Colonic mucosa (tissue), 4 donors: ENCODE measurements around the gene KCNN1. TPM values are rescaled to one million over a fixed set of nuclear protein-coding genes. Genes with fewer than 3 reads are reported as not detected.

Source experiments
- DNase-seq: peaks from one replicate; pipeline ENCODE4 v3.0.0-alpha.2; 2020
- H3K27ac ChIP-seq: fragments of 200-600 bp; one replicate; pipeline ENCODE4 v1.8.0; 2021
- H3K27me3 ChIP-seq: fragments of 200-600 bp; one replicate; pipeline ENCODE4 v1.8.0; 2021
- H3K36me3 ChIP-seq: fragments of 200-600 bp; one replicate; pipeline ENCODE4 v1.8.0; 2021
- H3K4me1 ChIP-seq: fragments of 200-600 bp; one replicate; pipeline ENCODE4 v1.8.0; 2021; ENCODE audit warnings: mild to moderate bottlenecking
- H3K4me3 ChIP-seq: fragments of 200-600 bp; one replicate; pipeline ENCODE4 v1.8.0; 2021
- H3K9ac ChIP-seq, 2 donors: one replicate each; pipeline ENCODE4 v1.7.0; 2013; ENCODE audit warnings: control low read depth in 2 of 2, low read depth in 2 of 2, low read length in 2 of 2
- H3K9me3 ChIP-seq: fragments of 200-600 bp; one replicate; pipeline ENCODE4 v1.8.0; 2021
- CTCF ChIP-seq: fragments of 200-600 bp; IDR thresholded peaks from one replicate; pipeline ENCODE4 v1.8.0; 2022; ENCODE audit warnings: antibody characterized with exemption, mild to moderate bottlenecking
- intact Hi-C: fragments of 100-400 bp; cut with DNase I; formaldehyde crosslinking; loops from one replicate; pipeline ENCODE4 v1.14.1; 2022
- total RNA-seq, 2 donors: library from RNA; stranded (reverse); fragmentation: NEBNext Ultra II Directional in 1 of 2; extraction: Animal tissue kit (Norgen Biotek cat#: 25700) in 1 of 2; gene quantifications; one replicate each; pipeline ENCODE4 v1.2.1, GENCODE V29; 2021
- donor health status: healthy.
- donor health status: DM: no; HTN: no; CAD: no.
- donor health status: DM: no; HTN: no; CAD: no.

The KCNN1 gene
- total RNA-seq, 2 donors from 2014 or later = not detected

DNA sequence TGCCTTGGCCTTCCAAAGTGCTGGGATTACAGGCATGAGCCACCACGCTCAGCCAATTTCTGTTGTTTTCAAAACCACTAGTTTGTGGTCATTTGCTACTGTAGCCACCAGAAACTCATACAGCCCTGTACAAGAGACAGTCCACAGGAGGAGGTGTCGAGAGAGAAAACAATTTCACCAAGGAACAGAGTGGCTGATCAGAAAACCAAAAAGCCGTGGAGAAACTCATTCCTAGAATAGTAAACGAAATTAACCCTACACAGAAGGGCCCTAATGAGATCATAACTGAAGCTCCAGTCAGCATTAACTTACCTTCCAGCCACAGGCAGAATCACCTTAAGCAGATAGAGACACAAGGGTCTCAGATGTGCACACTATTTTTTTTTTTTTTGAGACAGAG is 37.9 kb upstream of the KCNN1 start:
- no peak overlapping the region for H3K27ac ChIP-seq
- H3K36me3 ChIP-seq = no peaks in the 10 kb centered on the region
- no peak overlapping the region for H3K9ac ChIP-seq
- intact Hi-C loops = no loop called here
- TF ChIP-seq CTCF = no peak
- H3K9me3 ChIP-seq = no peaks in the 10 kb centered on the region
- no peak for DNase-seq
- H3K4me1 ChIP-seq = peaks cover 7% of the 10 kb centered on the region
- H3K27me3 ChIP-seq = no peaks in the 10 kb centered on the region
- no peak overlapping the region for H3K4me3 ChIP-seq

- H3K4me3 ChIP-seq = no peak overlapping the region
- intact Hi-C loops = loop anchor here (2.0 kb wide), 1 partner anchor 69 kb away; no protein-coding TSS in a partner anchor
- DNase-seq = no peak
- H3K27ac ChIP-seq = no peak overlapping the region
- no peaks in the 10 kb centered on the region for H3K36me3 ChIP-seq
- peaks cover 9% of the 10 kb centered on the region for H3K4me1 ChIP-seq
- no peaks in the 10 kb centered on the region for H3K9me3 ChIP-seq
- no peak for TF ChIP-seq CTCF
- peak overlapping the region in 1 of 2 donors; percentile 67 for H3K9ac ChIP-seq
- no peaks in the 10 kb centered on the region for H3K27me3 ChIP-seq
Measured at GRCh38 chr19:17931532-17932191, 35.2 kb upstream of the KCNN1 start.

- DNase-seq = peak; percentile 93
- intact Hi-C loops = loop anchor here (2.0 kb wide), 1 partner anchor 70 kb away; no protein-coding TSS in a partner anchor
- no peaks in the 10 kb centered on the region for H3K36me3 ChIP-seq
- peak within 1 kb of the TSS; percentile 87 for H3K4me3 ChIP-seq
- H3K9ac ChIP-seq = peak within 1 kb of the TSS; percentile 80 to 92
- peaks cover 9% of the 10 kb centered on the region for H3K4me1 ChIP-seq
- no peaks in the 10 kb centered on the region for H3K9me3 ChIP-seq
- peak within 1 kb of the TSS; percentile 39 for H3K27ac ChIP-seq
- peak; percentile 80 for TF ChIP-seq CTCF
- no peaks in the 10 kb centered on the region for H3K27me3 ChIP-seq
Measured at GRCh38 chr19:17932485-17933338, 34.2 kb upstream of the KCNN1 start, which contains the start of gene CCDC124. Gene CCDC124, plus strand, starts transcription at chr19:17933015. Its CDS starts 3,406 bp downstream, at chr19:17936421.

GRCh38 chr19:17933414-17934129 is 33.3 kb upstream of the KCNN1 start:
- Histone ChIP-seq H3K9me3 (no peaks in the 10 kb centered on the region), H3K36me3 (no peaks in the 10 kb centered on the region), H3K27ac (no peak overlapping the region), H3K4me1 (peaks cover 9% of the 10 kb centered on the region), H3K27me3 (no peaks in the 10 kb centered on the region), H3K9ac (peak overlapping the region; percentile 80 to 92), H3K4me3 (peak overlapping the region; percentile 87)
- no peak for DNase-seq
- no peak for TF ChIP-seq CTCF
- intact Hi-C loops = loop anchor here (2.0 kb wide), 1 partner anchor 71 kb away; no protein-coding TSS in a partner anchor

DNA sequence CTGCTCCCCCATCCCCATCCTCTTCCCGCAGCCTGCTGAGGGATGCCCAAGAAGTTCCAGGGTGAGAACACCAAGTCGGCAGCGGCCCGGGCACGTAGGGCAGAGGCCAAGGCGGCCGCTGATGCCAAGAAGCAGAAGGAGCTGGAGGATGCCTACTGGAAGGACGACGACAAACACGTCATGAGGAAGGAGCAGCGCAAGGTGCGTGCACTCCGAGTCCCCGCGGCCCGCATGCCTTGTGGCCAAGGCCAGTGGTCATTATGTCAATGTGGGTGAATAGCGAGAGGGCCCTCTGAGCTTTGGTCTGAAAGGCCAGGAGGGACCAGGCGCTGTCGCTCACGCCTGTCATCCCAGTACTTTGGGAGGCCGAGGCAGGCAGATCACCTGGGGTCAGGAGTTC is 30.5 kb upstream of the KCNN1 start:
- peaks cover 9% of the 10 kb centered on the region for H3K4me1 ChIP-seq
- no peaks in the 10 kb centered on the region for H3K36me3 ChIP-seq
- no peak for TF ChIP-seq CTCF
- DNase-seq = no peak
- intact Hi-C loops = loop anchor here (5.0 kb wide), 1 partner anchor 121 kb away; no protein-coding TSS in a partner anchor
- H3K9ac ChIP-seq = no peak overlapping the region
- no peaks in the 10 kb centered on the region for H3K9me3 ChIP-seq
- H3K4me3 ChIP-seq = no peak overlapping the region
- no peaks in the 10 kb centered on the region for H3K27me3 ChIP-seq
- H3K27ac ChIP-seq = no peak overlapping the region
